ENCODE measurements around the gene PSEN2.

PSEN2 gene

GRCh38 chr1:226873771-226874578 lies 3.6 kb downstream of the PSEN2 start:
- intact Hi-C loops (cut with micrococcal nuclease) = loop anchor here (5.0 kb wide), 1 partner anchor 78 kb away; no protein-coding TSS in a partner anchor

GRCh38 chr1:226874579-226875425 lies 4.4 kb downstream of the PSEN2 start:
- peaks cover 28% of the 10 kb centered on the region for H3K4me1 Mint-ChIP-seq (ENCODE audit: low read depth)
- peaks cover 42% of the 10 kb centered on the region for H3K36me3 Mint-ChIP-seq (ENCODE audit: low read depth)
- intact Hi-C loops (cut with micrococcal nuclease) = loop anchor here (5.0 kb wide), 1 partner anchor 77 kb away; no protein-coding TSS in a partner anchor
- no peak overlapping the region for H3K4me3 Mint-ChIP-seq
- H3K9me3 Mint-ChIP-seq = no peaks in the 10 kb centered on the region
- peaks cover 11% of the 10 kb centered on the region for H3K27me3 Mint-ChIP-seq
- no peak overlapping the region for H3K27ac Mint-ChIP-seq

More at GRCh38 chr1:226873771-226874578, 3.6 kb downstream of the PSEN2 start:
- no peak overlapping the region for H3K4me3 Mint-ChIP-seq
- no peak overlapping the region for H3K27ac Mint-ChIP-seq
- H3K4me1 Mint-ChIP-seq (ENCODE audit: low read depth) = peaks cover 28% of the 10 kb centered on the region
- H3K36me3 Mint-ChIP-seq (ENCODE audit: low read depth) = peaks cover 34% of the 10 kb centered on the region
- H3K27me3 Mint-ChIP-seq = peaks cover 17% of the 10 kb centered on the region
- H3K9me3 Mint-ChIP-seq = no peaks in the 10 kb centered on the region

GRCh38 chr1:226875641-226876295 lies 5.4 kb downstream of the PSEN2 start:
- peaks cover 11% of the 10 kb centered on the region for H3K27me3 Mint-ChIP-seq
- no peaks in the 10 kb centered on the region for H3K9me3 Mint-ChIP-seq
- no peak overlapping the region for H3K4me3 Mint-ChIP-seq
- peaks cover 49% of the 10 kb centered on the region for H3K36me3 Mint-ChIP-seq (ENCODE audit: low read depth)
- intact Hi-C loops (cut with micrococcal nuclease) = no loop called here
- no peak overlapping the region for H3K27ac Mint-ChIP-seq
- peaks cover 23% of the 10 kb centered on the region for H3K4me1 Mint-ChIP-seq (ENCODE audit: low read depth)

- Mint-ChIP-seq H3K9me3 (no peaks in the 10 kb centered on the region), H3K36me3 (ENCODE audit: low read depth) (peaks cover 68% of the 10 kb centered on the region), H3K4me3 (no peak overlapping the region), H3K27me3 (no peaks in the 10 kb centered on the region), H3K4me1 (ENCODE audit: low read depth) (peaks cover 21% of the 10 kb centered on the region), H3K27ac (no peak overlapping the region)
- intact Hi-C loops (cut with micrococcal nuclease) = no loop called here
These were observed 7.3 kb downstream of the PSEN2 start for GRCh38 chr1:226877669-226878068.

GRCh38 chr1:226880372-226881287 lies 10.2 kb downstream of the PSEN2 start:
- Mint-ChIP-seq H3K4me1 (ENCODE audit: low read depth) (peaks cover 39% of the 10 kb centered on the region), H3K9me3 (no peaks in the 10 kb centered on the region), H3K4me3 (no peak overlapping the region), H3K27ac (no peak overlapping the region), H3K27me3 (no peaks in the 10 kb centered on the region), H3K36me3 (ENCODE audit: low read depth) (peaks cover 82% of the 10 kb centered on the region)
- intact Hi-C loops (cut with micrococcal nuclease) = no loop called here

- peaks cover 49% of the 10 kb centered on the region for H3K4me1 Mint-ChIP-seq (ENCODE audit: low read depth)
These were observed 11.2 kb downstream of the PSEN2 start for GRCh38 chr1:226881515-226882185.

GRCh38 chr1:226882187-226882586 lies 11.8 kb downstream of the PSEN2 start:
- peaks cover 82% of the 10 kb centered on the region for H3K36me3 Mint-ChIP-seq (ENCODE audit: low read depth)
- intact Hi-C loops (cut with micrococcal nuclease) = no loop called here
- no peaks in the 10 kb centered on the region for H3K27me3 Mint-ChIP-seq
- H3K9me3 Mint-ChIP-seq = no peaks in the 10 kb centered on the region
- peaks cover 52% of the 10 kb centered on the region for H3K4me1 Mint-ChIP-seq (ENCODE audit: low read depth)
- H3K4me3 Mint-ChIP-seq = peak overlapping the region; percentile 0
- peak overlapping the region; percentile 64 for H3K27ac Mint-ChIP-seq

More at GRCh38 chr1:226881515-226882185, 11.2 kb downstream of the PSEN2 start:
- Mint-ChIP-seq H3K36me3 (ENCODE audit: low read depth) (peaks cover 82% of the 10 kb centered on the region), H3K27me3 (no peaks in the 10 kb centered on the region), H3K9me3 (no peaks in the 10 kb centered on the region), H3K27ac (no peak overlapping the region), H3K4me3 (no peak overlapping the region)
- intact Hi-C loops (cut with micrococcal nuclease) = no loop called here

- Mint-ChIP-seq H3K27ac (peak overlapping the region; percentile 64), H3K36me3 (ENCODE audit: low read depth) (peaks cover 79% of the 10 kb centered on the region), H3K9me3 (no peaks in the 10 kb centered on the region), H3K27me3 (no peaks in the 10 kb centered on the region), H3K4me1 (ENCODE audit: low read depth) (peaks cover 52% of the 10 kb centered on the region), H3K4me3 (peak overlapping the region; percentile 38)
- intact Hi-C loops (cut with micrococcal nuclease) = no loop called here
These were observed 12.4 kb downstream of the PSEN2 start for GRCh38 chr1:226882631-226883409.

- intact Hi-C loops (cut with micrococcal nuclease) = no loop called here
- Mint-ChIP-seq H3K36me3 (ENCODE audit: low read depth) (peaks cover 80% of the 10 kb centered on the region), H3K4me3 (no peak overlapping the region), H3K4me1 (ENCODE audit: low read depth) (peaks cover 52% of the 10 kb centered on the region), H3K27me3 (no peaks in the 10 kb centered on the region), H3K27ac (peak overlapping the region; percentile 64), H3K9me3 (no peaks in the 10 kb centered on the region)
These were observed 13.2 kb downstream of the PSEN2 start for GRCh38 chr1:226883630-226884029.

- Mint-ChIP-seq H3K4me1 (ENCODE audit: low read depth) (peaks cover 52% of the 10 kb centered on the region), H3K9me3 (no peaks in the 10 kb centered on the region), H3K4me3 (no peak overlapping the region), H3K36me3 (ENCODE audit: low read depth) (peaks cover 83% of the 10 kb centered on the region), H3K27ac (no peak overlapping the region), H3K27me3 (no peaks in the 10 kb centered on the region)
- intact Hi-C loops (cut with micrococcal nuclease) = no loop called here
These were observed 13.8 kb downstream of the PSEN2 start for GRCh38 chr1:226884116-226884625.

GRCh38 chr1:226884966-226885820 lies 14.8 kb downstream of the PSEN2 start:
- Mint-ChIP-seq H3K27me3 (no peaks in the 10 kb centered on the region), H3K4me3 (no peak overlapping the region), H3K9me3 (no peaks in the 10 kb centered on the region), H3K4me1 (ENCODE audit: low read depth) (peaks cover 52% of the 10 kb centered on the region), H3K27ac (no peak overlapping the region), H3K36me3 (ENCODE audit: low read depth) (peaks cover 84% of the 10 kb centered on the region)
- intact Hi-C loops (cut with micrococcal nuclease) = no loop called here
